BLaER1 treated with 17β-estradiol and CSF1 and Interleukin-3, amounts not matched to agents 10 nM and 100 nM (cell line): ENCODE results near the gene SLIT1.

ENCODE experiments used
- H3K27ac ChIP-seq, 11 experiments: shearing (Covaris generic); formaldehyde crosslinking; 2 replicates each; pipeline ENCODE4 v1.8.1; 2022
- H3K27me3 ChIP-seq, 11 experiments: shearing (Covaris generic); formaldehyde crosslinking; 2 replicates each; pipeline ENCODE4 v1.8.1; 2022
- H3K36me3 ChIP-seq, 11 experiments: shearing (Covaris generic); formaldehyde crosslinking; 2 replicates each; pipeline ENCODE4 v1.8.1; 2022
- H3K4me1 ChIP-seq, 10 experiments: shearing (Covaris generic); formaldehyde crosslinking; 2 replicates each; pipeline ENCODE4 v1.8.1; 2022
- H3K4me2 ChIP-seq, 11 experiments: shearing (Covaris generic); formaldehyde crosslinking; 2 replicates each; pipeline ENCODE4 v1.8.1; 2022
- H3K4me3 ChIP-seq, 10 experiments: shearing (Covaris generic); formaldehyde crosslinking; 2 replicates each; pipeline ENCODE4 v1.8.1; 2022
- H3K9ac ChIP-seq, 11 experiments: shearing (Covaris generic); formaldehyde crosslinking; 2 replicates each; pipeline ENCODE4 v1.8.1; 2022
- H3K9me3 ChIP-seq, 11 experiments: shearing (Covaris generic); formaldehyde crosslinking; replicated peaks in 1 of 11; 2 replicates each; pipeline ENCODE4 v1.8.1; 2022
- H4K20me1 ChIP-seq, 11 experiments: shearing (Covaris generic); formaldehyde crosslinking; 2 replicates each; pipeline ENCODE4 v1.8.1; 2022
- Cebpa-rat ChIP-seq, 11 experiments: shearing (Covaris generic); IDR thresholded peaks; 2 replicates each; pipeline ENCODE4 v1.8.1; 2022

SLIT1 gene

GRCh38 chr10:97163181-97163580 lies 22.6 kb downstream of the SLIT1 start:
- H3K4me2 ChIP-seq, result peak overlapping the region; percentile 65 to 89 (median 78)
- H3K27me3 ChIP-seq, result no peaks in the 10 kb centered on the region
- H3K4me1 ChIP-seq, result peaks cover 16 to 48% (median 34%) of the 10 kb centered on the region in 10 experiments
- no peak for TF ChIP-seq Cebpa-rat (IDR thresholded peaks at IDR 0.05)
- no peaks in the 10 kb centered on the region for H3K36me3 ChIP-seq
- H3K27ac ChIP-seq, result peak overlapping the region in 3 of 11 experiments; percentile 17 to 33 (median 19); a peak in 4 of 22 replicates
- peaks cover 0 to 8% (median 0%) of the 10 kb centered on the region in 11 experiments; a peak in 1 of 22 replicates for H4K20me1 ChIP-seq
- H3K4me3 ChIP-seq, result no peak overlapping the region
- H3K9ac ChIP-seq, result peak overlapping the region in 3 of 11 experiments; percentile 10 to 30 (median 11); a peak in 3 of 22 replicates
- H3K9me3 ChIP-seq, result no peaks in the 10 kb centered on the region

GRCh38 chr10:97159646-97160305 lies 26.0 kb downstream of the SLIT1 start:
- Histone ChIP-seq H3K4me2 (peak overlapping the region in 5 of 11 experiments; percentile 1 to 27 (median 4); a peak in 6 of 22 replicates), H3K27ac (no peak overlapping the region), H3K4me3 (no peak overlapping the region), H4K20me1 (peaks cover 0 to 8% (median 0%) of the 10 kb centered on the region in 11 experiments; a peak in 1 of 22 replicates), H3K27me3 (peaks cover 0 to 6% (median 0%) of the 10 kb centered on the region in 11 experiments; a peak in 1 of 22 replicates), H3K9ac (no peak overlapping the region), H3K9me3 (no peaks in the 10 kb centered on the region), H3K36me3 (no peaks in the 10 kb centered on the region), H3K4me1 (peaks cover 35 to 51% (median 45%) of the 10 kb centered on the region in 10 experiments)
- TF ChIP-seq Cebpa-rat (IDR thresholded peaks at IDR 0.05), result no peak

GRCh38 chr10:97157578-97158095 lies 28.1 kb downstream of the SLIT1 start:
- Histone ChIP-seq H3K27me3 (peaks cover 0 to 6% (median 0%) of the 10 kb centered on the region in 11 experiments; a peak in 1 of 22 replicates), H3K4me2 (peak overlapping the region; percentile 32 to 88 (median 73)), H3K4me1 (peaks cover 20 to 31% (median 28%) of the 10 kb centered on the region in 10 experiments), H3K4me3 (no peak overlapping the region), H3K9ac (no peak overlapping the region), H3K36me3 (no peaks in the 10 kb centered on the region), H3K27ac (peak overlapping the region in 1 of 11 experiments; percentile 33; a peak in 1 of 22 replicates), H3K9me3 (no peaks in the 10 kb centered on the region), H4K20me1 (no peaks in the 10 kb centered on the region; a peak in 1 of 22 replicates)
- TF ChIP-seq Cebpa-rat (IDR thresholded peaks at IDR 0.05), result no peak

GRCh38 chr10:97154781-97155180 lies 31.0 kb downstream of the SLIT1 start:
- H3K4me3 ChIP-seq, result no peak overlapping the region
- peak overlapping the region in 4 of 11 experiments; percentile 2 to 26 (median 6); a peak in 3 of 22 replicates for H3K4me2 ChIP-seq
- no peak for TF ChIP-seq Cebpa-rat (IDR thresholded peaks at IDR 0.05)
- H3K9me3 ChIP-seq, result no peaks in the 10 kb centered on the region
- H3K27ac ChIP-seq, result no peak overlapping the region
- no peaks in the 10 kb centered on the region for H3K36me3 ChIP-seq
- peaks cover 14 to 30% (median 26%) of the 10 kb centered on the region in 10 experiments for H3K4me1 ChIP-seq
- no peaks in the 10 kb centered on the region; a peak in 1 of 22 replicates for H4K20me1 ChIP-seq
- H3K27me3 ChIP-seq, result peaks cover 0 to 6% (median 0%) of the 10 kb centered on the region in 11 experiments; a peak in 1 of 22 replicates
- no peak overlapping the region for H3K9ac ChIP-seq

GRCh38 chr10:97154162-97154561 lies 31.6 kb downstream of the SLIT1 start:
- peaks cover 14 to 32% (median 26%) of the 10 kb centered on the region in 10 experiments for H3K4me1 ChIP-seq
- no peak overlapping the region for H3K9ac ChIP-seq
- no peaks in the 10 kb centered on the region; a peak in 1 of 22 replicates for H4K20me1 ChIP-seq
- H3K27me3 ChIP-seq, result peaks cover 0 to 6% (median 0%) of the 10 kb centered on the region in 11 experiments; a peak in 1 of 22 replicates
- 0 out of 22 replicates have a peak overlapping the region, but pooled peaks of 1 of the 11 experiments have one; percentile 2 for H3K4me2 ChIP-seq
- no peaks in the 10 kb centered on the region for H3K36me3 ChIP-seq
- no peak overlapping the region for H3K27ac ChIP-seq
- H3K9me3 ChIP-seq, result no peaks in the 10 kb centered on the region
- TF ChIP-seq Cebpa-rat (IDR thresholded peaks at IDR 0.05), result no peak
- no peak overlapping the region for H3K4me3 ChIP-seq

- Histone ChIP-seq H3K9me3 (no peaks in the 10 kb centered on the region), H3K9ac (no peak overlapping the region), H3K4me1 (peaks cover 14 to 26% (median 23%) of the 10 kb centered on the region in 10 experiments), H3K36me3 (no peaks in the 10 kb centered on the region), H3K4me3 (no peak overlapping the region), H3K27me3 (peaks cover 0 to 6% (median 0%) of the 10 kb centered on the region in 11 experiments; a peak in 1 of 22 replicates), H3K27ac (no peak overlapping the region), H4K20me1 (no peaks in the 10 kb centered on the region; a peak in 1 of 22 replicates), H3K4me2 (no peak overlapping the region)
- TF ChIP-seq Cebpa-rat (IDR thresholded peaks at IDR 0.05), result no peak
Measured at GRCh38 chr10:97153270-97153850, 32.4 kb downstream of the SLIT1 start.

- Histone ChIP-seq H3K9ac (no peak overlapping the region), H3K27me3 (peaks cover 0 to 6% (median 0%) of the 10 kb centered on the region in 11 experiments; a peak in 1 of 22 replicates), H3K4me2 (no peak overlapping the region), H3K36me3 (no peaks in the 10 kb centered on the region), H3K27ac (no peak overlapping the region), H3K9me3 (no peaks in the 10 kb centered on the region), H4K20me1 (no peaks in the 10 kb centered on the region; a peak in 1 of 22 replicates), H3K4me1 (peaks cover 0 to 13% (median 7%) of the 10 kb centered on the region in 10 experiments; a peak in 12 of 20 replicates), H3K4me3 (no peak overlapping the region)
- no peak for TF ChIP-seq Cebpa-rat (IDR thresholded peaks at IDR 0.05)
Measured at GRCh38 chr10:97151307-97151914, 34.3 kb downstream of the SLIT1 start.

- Histone ChIP-seq H3K27me3 (no peaks in the 10 kb centered on the region; a peak in 1 of 22 replicates), H3K9me3 (no peaks in the 10 kb centered on the region), H3K36me3 (no peaks in the 10 kb centered on the region), H3K4me2 (peak overlapping the region in 2 of 11 experiments; percentile 9 to 14; a peak in 2 of 22 replicates), H3K9ac (no peak overlapping the region), H4K20me1 (no peaks in the 10 kb centered on the region; a peak in 1 of 22 replicates), H3K4me3 (no peak overlapping the region), H3K4me1 (peaks cover 0 to 13% (median 7%) of the 10 kb centered on the region in 10 experiments; a peak in 11 of 20 replicates), H3K27ac (no peak overlapping the region)
- TF ChIP-seq Cebpa-rat (IDR thresholded peaks at IDR 0.05), result no peak
Measured at GRCh38 chr10:97150616-97151015, 35.1 kb downstream of the SLIT1 start.
